Measurements from ENCODE around the gene SCGB1A1.
"Not testable (repeated sequence)": the region's sequence is repeated elsewhere in the genome, so short reads cannot be mapped to it uniquely, and the experiment has no call there.

- TF ChIP-seq EZH2 (IDR thresholded peaks at IDR 0.05; ENCODE audit: low read length, missing control alignments) = not testable (repeated sequence)
- TF ChIP-seq, protein P1, sequence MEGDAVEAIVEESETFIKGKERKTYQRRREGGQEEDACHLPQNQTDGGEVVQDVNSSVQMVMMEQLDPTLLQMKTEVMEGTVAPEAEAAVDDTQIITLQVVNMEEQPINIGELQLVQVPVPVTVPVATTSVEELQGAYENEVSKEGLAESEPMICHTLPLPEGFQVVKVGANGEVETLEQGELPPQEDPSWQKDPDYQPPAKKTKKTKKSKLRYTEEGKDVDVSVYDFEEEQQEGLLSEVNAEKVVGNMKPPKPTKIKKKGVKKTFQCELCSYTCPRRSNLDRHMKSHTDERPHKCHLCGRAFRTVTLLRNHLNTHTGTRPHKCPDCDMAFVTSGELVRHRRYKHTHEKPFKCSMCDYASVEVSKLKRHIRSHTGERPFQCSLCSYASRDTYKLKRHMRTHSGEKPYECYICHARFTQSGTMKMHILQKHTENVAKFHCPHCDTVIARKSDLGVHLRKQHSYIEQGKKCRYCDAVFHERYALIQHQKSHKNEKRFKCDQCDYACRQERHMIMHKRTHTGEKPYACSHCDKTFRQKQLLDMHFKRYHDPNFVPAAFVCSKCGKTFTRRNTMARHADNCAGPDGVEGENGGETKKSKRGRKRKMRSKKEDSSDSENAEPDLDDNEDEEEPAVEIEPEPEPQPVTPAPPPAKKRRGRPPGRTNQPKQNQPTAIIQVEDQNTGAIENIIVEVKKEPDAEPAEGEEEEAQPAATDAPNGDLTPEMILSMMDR (conservative IDR thresholded peaks at IDR 0.05 in 1 of 2, IDR thresholded peaks at IDR 0.05 in 1 of 2; ENCODE audit: low read depth in 1 of 2, low read length in 2 of 2) = not testable (repeated sequence)
These were observed 39.2 kb upstream of the SCGB1A1 start for GRCh38 chr11:62379586-62379985.
